AG10803 (cell line): Measurements from ENCODE around the gene PNMA1.

Experiments
- DNase-seq: peaks from one replicate; pipeline ENCODE4 v3.0.0; 2010; ENCODE audit warnings: low read depth
- H3K4me3 ChIP-seq: 2 replicates; pipeline ENCODE4 v1.5.1; 2011; ENCODE audit warnings: mild to moderate bottlenecking, low read length, control low read depth
- CTCF ChIP-seq: conservative IDR thresholded peaks from 2 replicates; pipeline ENCODE4 v1.5.1; 2011; ENCODE audit warnings: mild to moderate bottlenecking, low read length, control low read depth, inconsistent platforms

Gene PNMA1

GRCh38 chr14:73729556-73730265, 15.5 kb upstream of the PNMA1 start:
- no peak for DNase-seq
- no peak overlapping the region for H3K4me3 ChIP-seq
- TF ChIP-seq CTCF: no peak

- H3K4me3 ChIP-seq: no peak overlapping the region
- DNase-seq: peak; percentile 69
Measured at GRCh38 chr14:73728717-73729330, 14.6 kb upstream of the PNMA1 start.

GRCh38 chr14:73727166-73727565, 13.0 kb upstream of the PNMA1 start:
- TF ChIP-seq CTCF: no peak
- DNase-seq: no peak
- H3K4me3 ChIP-seq: no peak overlapping the region

More at GRCh38 chr14:73728717-73729330, 14.6 kb upstream of the PNMA1 start:
- peak; percentile 97 for TF ChIP-seq CTCF

DNA sequence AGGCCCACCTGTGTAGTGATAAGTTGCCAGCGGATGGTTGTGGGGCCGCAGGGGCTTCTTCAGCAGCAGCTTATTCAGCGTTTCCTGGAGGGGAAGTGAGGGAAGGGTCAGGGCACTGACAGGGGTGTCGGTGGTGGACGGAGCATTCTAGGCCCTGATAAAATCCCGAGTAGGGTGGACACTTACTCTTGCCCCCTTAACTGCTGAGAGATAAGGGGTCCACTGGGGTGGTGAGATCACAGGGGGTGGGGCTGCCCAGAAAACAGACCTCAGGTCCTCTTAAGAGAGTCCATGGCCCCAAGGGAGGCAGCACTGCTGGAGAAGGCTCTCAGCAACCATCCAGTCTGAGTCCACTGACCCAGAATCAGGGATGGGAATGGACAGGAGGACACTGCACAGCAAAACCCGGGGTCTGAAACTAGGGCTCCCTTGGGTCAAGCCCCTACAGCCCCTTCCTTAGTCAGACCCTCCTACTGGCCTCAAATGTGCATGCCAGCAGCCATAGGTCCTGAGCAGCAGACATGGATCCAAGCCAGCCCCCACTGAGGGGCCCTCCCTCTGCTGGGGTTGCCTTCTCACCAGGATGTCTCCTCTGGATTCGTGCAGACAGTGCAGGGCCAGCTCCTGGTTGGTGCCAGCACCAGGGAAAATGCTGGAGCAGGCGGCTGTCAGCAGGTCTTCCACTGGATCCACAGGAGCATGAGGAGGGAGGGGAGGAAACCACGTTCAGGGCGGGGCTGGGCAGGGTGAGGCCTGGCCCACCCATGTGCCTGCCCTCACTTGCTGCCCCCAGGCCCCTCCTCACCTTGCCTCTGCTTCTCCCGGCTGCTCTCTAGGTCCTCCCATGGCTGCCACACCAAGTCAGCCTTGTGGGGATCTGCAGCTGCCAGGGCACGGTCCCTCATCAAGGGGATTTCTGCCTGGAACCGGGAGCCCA, 12.1 kb upstream of the PNMA1 start:
- TF ChIP-seq CTCF: no peak
- no peak overlapping the region for H3K4me3 ChIP-seq
- no peak for DNase-seq

GRCh38 chr14:73725116-73726024, 11.2 kb upstream of the PNMA1 start:
- no peak overlapping the region for H3K4me3 ChIP-seq
- no peak for TF ChIP-seq CTCF
- DNase-seq: no peak

DNA sequence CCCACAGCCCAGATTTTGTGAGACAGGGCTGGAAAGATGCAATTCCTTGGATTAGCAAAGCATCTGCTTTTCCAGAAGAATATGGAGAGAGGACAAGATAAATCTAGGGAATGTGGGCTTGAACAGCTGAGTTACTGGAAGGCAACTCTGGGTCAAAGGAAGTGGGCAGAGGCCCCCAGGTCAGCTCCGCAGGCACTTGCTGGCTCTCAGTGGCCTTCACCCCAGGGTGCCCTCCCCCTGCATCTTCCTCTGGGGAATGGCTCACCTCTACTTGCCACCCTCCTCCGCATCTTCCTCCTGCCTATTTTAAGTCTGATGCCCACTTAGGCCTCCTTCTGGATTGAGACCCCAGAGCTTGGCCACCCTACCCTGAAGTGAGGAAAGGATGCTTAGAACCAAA, 10.5 kb upstream of the PNMA1 start:
- DNase-seq: no peak
- no peak for TF ChIP-seq CTCF
- H3K4me3 ChIP-seq: no peak overlapping the region; the same call in 1 of the 2 replicates
